GM12878 (cell line): ENCODE data around the gene PHOX2A. TPM values are rescaled to one million over a fixed set of nuclear protein-coding genes. Genes with fewer than 3 reads are reported as not detected.

ENCODE experiments used
- ATAC-seq: fragments of 200-7000 bp; cut with Tn5 transposase; 3 replicates; pipeline ENCODE4 v1.9.1; 2020; ENCODE audit warnings: mild to moderate bottlenecking, moderate library complexity
- BruUV-seq: library from RNA; stranded (reverse); fragments of 400-500 nt; replicated peaks from 2 replicates; lab custom pipeline; 2021; lab: Mats Ljungman, UMichigan
- CTCF ChIA-PET: fragments of 300-600 bp; sonication (Branson Sonifier 250); formaldehyde crosslinking; extraction: SDS; loops from one replicate; lab custom pipeline; 2021; ENCODE audit warnings: inconsistent platforms; lab: Yijun Ruan, JAX
- POLR2A ChIA-PET: fragments of 350-600 bp; formaldehyde crosslinking; extraction: SDS; loops from one replicate; lab custom pipeline; 2021; ENCODE audit warnings: inconsistent platforms; lab: Charles Lee
- RAD21 ChIA-PET: fragments of 300-600 bp; sonication (Branson Sonifier 250); formaldehyde crosslinking; loops from one replicate; lab custom pipeline; 2023; ENCODE audit warnings: antibody characterized with exemption; ENCODE audit not compliant: unreplicated experiment; lab: Charles Lee
- SMC1A ChIA-PET: fragments of 300-600 bp; sonication (Branson Sonifier 250); formaldehyde crosslinking; loops from one replicate; lab custom pipeline; 2023; ENCODE audit not compliant: unreplicated experiment, uncharacterized antibody; lab: Charles Lee
- DNase-seq: peaks from one replicate; pipeline ENCODE4 v3.0.0-alpha.2; 2011; ENCODE audit warnings: low read depth, low spot score
- FAIRE-seq: peaks from 3 replicates; lab custom pipeline; 2011; peaks lifted over from hg19 to GRCh38; lab: Jason Lieb, UNC
- H2AFZ ChIP-seq: 2 replicates; pipeline ENCODE4 v1.6.0; 2011; ENCODE audit warnings: low read depth, low read length, control low read depth; ENCODE audit not compliant: control insufficient read depth
- H3K27ac ChIP-seq: 2 replicates; pipeline ENCODE4 v1.5.1; 2011; ENCODE audit warnings: control low read depth; ENCODE audit not compliant: control insufficient read depth, insufficient read depth
- H3K27me3 ChIP-seq, 2 experiments: replicated peaks in 1 of 2; 2 replicates each; pipeline versions ENCODE4 v1.6.0 to v1.6.1; 2011; ENCODE audit warnings: low read length in 1 of 2; ENCODE audit not compliant: control insufficient read depth in 2 of 2, insufficient read depth in 2 of 2
- H3K36me3 ChIP-seq, 2 experiments: 2 replicates each; pipeline ENCODE4 v1.5.1; 2011; ENCODE audit warnings: low read length in 1 of 2; ENCODE audit not compliant: control insufficient read depth in 2 of 2, insufficient read depth in 2 of 2
- H3K4me1 ChIP-seq: 2 replicates; pipeline ENCODE4 v1.6.1; 2011; ENCODE audit warnings: mild to moderate bottlenecking, low read length, moderate library complexity, mixed read lengths; ENCODE audit not compliant: control insufficient read depth, insufficient read depth
- H3K4me2 ChIP-seq: 2 replicates; pipeline ENCODE4 v1.6.0; 2011; ENCODE audit warnings: control low read depth; ENCODE audit not compliant: control insufficient read depth, insufficient read depth
- H3K4me3 ChIP-seq: fragments of 200-600 bp; sonication (generic); 2 replicates; pipeline ENCODE4 v1.5.1; 2016
- H3K79me2 ChIP-seq: 2 replicates; pipeline ENCODE4 v1.6.0; 2011; ENCODE audit warnings: low read length; ENCODE audit not compliant: control insufficient read depth, insufficient read depth
- H3K9ac ChIP-seq: 2 replicates; pipeline ENCODE4 v1.8.0; 2011; ENCODE audit warnings: low read length, control low read depth, mixed read lengths; ENCODE audit not compliant: control insufficient read depth, insufficient read depth
- H3K9me3 ChIP-seq: replicated peaks from 3 replicates; pipeline ENCODE4 v1.5.1; 2011; ENCODE audit warnings: mild to moderate bottlenecking, low read length; ENCODE audit not compliant: control insufficient read depth, insufficient read depth
- H4K20me1 ChIP-seq: 2 replicates; pipeline ENCODE4 v1.6.0; 2011; ENCODE audit not compliant: control insufficient read depth, insufficient read depth
- BCL3 ChIP-seq: IDR thresholded peaks from 2 replicates; pipeline ENCODE4 v1.6.1; 2011; ENCODE audit warnings: borderline replicate concordance, low read depth, mild to moderate bottlenecking, moderate library complexity, low read length; ENCODE audit not compliant: insufficient read depth, poor library complexity, severe bottlenecking
- ELK1 ChIP-seq: IDR thresholded peaks from 2 replicates; pipeline ENCODE4 v1.6.1; 2012; ENCODE audit warnings: low read depth, low read length, improper control_type of control experiment
- EZH2 ChIP-seq: IDR thresholded peaks from 2 replicates; pipeline ENCODE4 v1.6.1; 2012; ENCODE audit warnings: low read depth, mild to moderate bottlenecking, control low read depth, inconsistent platforms, low read length, borderline replicate concordance; ENCODE audit not compliant: control insufficient read depth
- FOXK2 ChIP-seq: fragments of 450-650 bp; IDR thresholded peaks from 2 replicates; pipeline ENCODE4 v1.6.1; 2017; ENCODE audit warnings: mild to moderate bottlenecking, moderate library complexity
- FOXM1 ChIP-seq: IDR thresholded peaks from 2 replicates; pipeline ENCODE4 v1.6.1; 2012; ENCODE audit warnings: low read depth, mild to moderate bottlenecking, inconsistent platforms, low read length, moderate library complexity
- HSF1 ChIP-seq: fragments of 150-350 bp; IDR thresholded peaks from 2 replicates; pipeline ENCODE4 v1.6.1; 2014; ENCODE audit warnings: mild to moderate bottlenecking, low read depth, low read length
- MLLT1 ChIP-seq: fragments of 450-650 bp; IDR thresholded peaks from 2 replicates; pipeline ENCODE4 v1.6.1; 2016; ENCODE audit warnings: mild to moderate bottlenecking
- NRF1 ChIP-seq: conservative IDR thresholded peaks from 2 replicates; pipeline ENCODE4 v1.6.1; 2011; ENCODE audit warnings: mild to moderate bottlenecking, low read depth, low read length, improper control_type of control experiment
- POLR2AphosphoS5 ChIP-seq: IDR thresholded peaks from 2 replicates; pipeline ENCODE4 v1.6.1; 2011; ENCODE audit warnings: mild to moderate bottlenecking, low read length, inconsistent platforms
- RELA ChIP-seq: fragments of 450-650 bp; IDR thresholded peaks from 2 replicates; pipeline ENCODE4 v1.8.0; 2014; ENCODE audit warnings: borderline replicate concordance; ENCODE audit not compliant: partially characterized antibody
- TBL1XR1 ChIP-seq: IDR thresholded peaks from 2 replicates; pipeline ENCODE4 v1.6.1; 2012; ENCODE audit warnings: low read depth, low read length, improper control_type of control experiment
- USF2 ChIP-seq: IDR thresholded peaks from 2 replicates; pipeline ENCODE4 v1.6.1; 2011; ENCODE audit warnings: low read depth, low read length, improper control_type of control experiment, borderline replicate concordance
- ZBED1 ChIP-seq: IDR thresholded peaks from 2 replicates; pipeline ENCODE4 v1.6.1; 2016; ENCODE audit warnings: borderline replicate concordance
- WGBS: methylation state at CpG from one replicate; pipeline ENCODE4 v1.1.6; 2016; ENCODE audit warnings: low lambda C conversion rate; ENCODE audit not compliant: insufficient replicate concordance, insufficient coverage; ENCODE audit errors: missing lambda C conversion rate; 5-methylcytosine and 5-hydroxymethylcytosine counted together
- in situ Hi-C: fragments of 300-500 bp; cut with MboI; formaldehyde crosslinking; loops from 9 replicates; pipeline ENCODE4 v1.14.3; 2018; ENCODE audit warnings: mixed read lengths
- intact Hi-C: fragments of 100-400 bp; cut with micrococcal nuclease; formaldehyde crosslinking; loops from one replicate; pipeline ENCODE4 v1.14.2; 2022; ENCODE audit not compliant: unreplicated experiment
- polyA plus RNA-seq, 11 experiments: library from polyadenylated mRNA; depleted of rRNA in 4 of 11; unstranded in 6 of 11; stranded (reverse) in 5 of 11; fragments of >200 nt; fragmentation: Nextera tagmentation in 4 of 11; fragmentation: Illumina TruSeq in 1 of 11; extraction: Ambion mirVana in 4 of 11; extraction: Trizol in 1 of 11; gene quantifications; 1 replicate in 1 of 11; 2 replicates in 10 of 11; pipeline versions ENCODE4 v1.2.1 to v1.2.3, GENCODE V29; 2011 to 2016; ENCODE audit warnings: inconsistent platforms in 2 of 11, missing spikeins in 2 of 11, low read depth in 1 of 11
- total RNA-seq, 4 experiments: library from RNA; depleted of rRNA in 3 of 4; stranded (reverse); fragments of >200 nt in 3 of 4; fragmentation: Illumina TruSeq in 1 of 4; extraction: Trizol in 1 of 4; gene quantifications; 2 replicates each; pipeline versions ENCODE4 v1.2.1 to v1.2.3, GENCODE V29; 2013 to 2021
- TF ChIP-seq, protein P1 (sequence below): fragments of 450-650 bp; IDR thresholded peaks from 2 replicates; pipeline ENCODE4 v1.6.1; 2014; ENCODE audit warnings: mild to moderate bottlenecking
- TF ChIP-seq, protein P2 (sequence below): fragments of 450-650 bp; IDR thresholded peaks from 2 replicates; pipeline ENCODE4 v1.6.1; 2017; ENCODE audit warnings: mild to moderate bottlenecking

The PHOX2A gene
- total and polyA plus RNA-seq, 10 of the 15 experiments (the other 5 are each of a cell fraction or from before 2014, with no cell fraction given): not detected

DNA sequence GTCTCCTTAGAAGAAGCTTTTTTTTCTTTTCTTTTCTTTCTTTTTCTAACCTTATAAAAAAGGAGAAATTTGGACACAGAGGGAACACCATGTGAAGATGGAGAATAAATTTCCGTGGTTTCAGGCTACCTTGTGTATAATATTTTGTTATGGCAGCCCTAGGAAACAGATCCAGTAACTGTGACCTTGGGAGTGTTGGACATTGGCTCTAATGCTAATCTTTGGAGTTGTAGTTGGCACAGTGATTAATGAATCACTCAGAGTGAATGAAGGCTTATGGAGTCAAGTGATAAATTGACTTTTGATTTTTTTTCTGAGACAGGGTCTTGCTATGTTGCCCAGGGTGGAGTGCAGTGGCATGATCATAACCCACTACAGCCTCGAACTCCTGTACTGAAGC, 15.5 kb upstream of the PHOX2A start:
- ChIA-PET SMC1A (interaction anchor here (0.5 kb wide), 1 partner anchor 54 kb away, joined by 3 read pairs; no protein-coding TSS in a partner anchor), RAD21 (no interaction called here), POLR2A (no interaction called here), CTCF (no interaction called here)
- Histone ChIP-seq H3K79me2 (no peaks in the 10 kb centered on the region), H3K27me3 (no peaks in the 10 kb centered on the region), H2AFZ (no peak overlapping the region), H3K36me3 (no peaks in the 10 kb centered on the region), H3K4me1 (no peaks in the 10 kb centered on the region), H4K20me1 (no peaks in the 10 kb centered on the region), H3K4me2 (no peak overlapping the region), H3K27ac (no peak overlapping the region), H3K9me3 (no peaks in the 10 kb centered on the region; the same call in 2 of the 3 replicates), H3K4me3 (no peak overlapping the region), H3K9ac (no peak overlapping the region)
- FAIRE-seq: no peak
- ATAC-seq: no peak
- intact Hi-C loops: no loop called here
- DNase-seq: no peak
- in situ Hi-C loops: no loop called here
- BruUV-seq: no TSS peak
- 0% methylated on average over 2 of the region's 2 CpGs for WGBS
- TF ChIP-seq ELK1 (no peak), FOXK2 (no peak), POLR2AphosphoS5 (no peak), BCL3 (no peak), USF2 (no peak), FOXM1 (no peak), RELA (no peak), HSF1 (no peak), EZH2 (no peak), ZBED1 (no peak), MLLT1 (no peak), TBL1XR1 (no peak), NRF1 (no peak)
- TF ChIP-seq, protein P1, sequence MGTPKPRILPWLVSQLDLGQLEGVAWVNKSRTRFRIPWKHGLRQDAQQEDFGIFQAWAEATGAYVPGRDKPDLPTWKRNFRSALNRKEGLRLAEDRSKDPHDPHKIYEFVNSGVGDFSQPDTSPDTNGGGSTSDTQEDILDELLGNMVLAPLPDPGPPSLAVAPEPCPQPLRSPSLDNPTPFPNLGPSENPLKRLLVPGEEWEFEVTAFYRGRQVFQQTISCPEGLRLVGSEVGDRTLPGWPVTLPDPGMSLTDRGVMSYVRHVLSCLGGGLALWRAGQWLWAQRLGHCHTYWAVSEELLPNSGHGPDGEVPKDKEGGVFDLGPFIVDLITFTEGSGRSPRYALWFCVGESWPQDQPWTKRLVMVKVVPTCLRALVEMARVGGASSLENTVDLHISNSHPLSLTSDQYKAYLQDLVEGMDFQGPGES: no peak
- TF ChIP-seq, protein P2, sequence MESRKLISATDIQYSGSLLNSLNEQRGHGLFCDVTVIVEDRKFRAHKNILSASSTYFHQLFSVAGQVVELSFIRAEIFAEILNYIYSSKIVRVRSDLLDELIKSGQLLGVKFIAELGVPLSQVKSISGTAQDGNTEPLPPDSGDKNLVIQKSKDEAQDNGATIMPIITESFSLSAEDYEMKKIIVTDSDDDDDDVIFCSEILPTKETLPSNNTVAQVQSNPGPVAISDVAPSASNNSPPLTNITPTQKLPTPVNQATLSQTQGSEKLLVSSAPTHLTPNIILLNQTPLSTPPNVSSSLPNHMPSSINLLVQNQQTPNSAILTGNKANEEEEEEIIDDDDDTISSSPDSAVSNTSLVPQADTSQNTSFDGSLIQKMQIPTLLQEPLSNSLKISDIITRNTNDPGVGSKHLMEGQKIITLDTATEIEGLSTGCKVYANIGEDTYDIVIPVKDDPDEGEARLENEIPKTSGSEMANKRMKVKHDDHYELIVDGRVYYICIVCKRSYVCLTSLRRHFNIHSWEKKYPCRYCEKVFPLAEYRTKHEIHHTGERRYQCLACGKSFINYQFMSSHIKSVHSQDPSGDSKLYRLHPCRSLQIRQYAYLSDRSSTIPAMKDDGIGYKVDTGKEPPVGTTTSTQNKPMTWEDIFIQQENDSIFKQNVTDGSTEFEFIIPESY: no peak
